ENCODE data around the gene TMEM150A. TPM values are rescaled to one million over a fixed set of nuclear protein-coding genes. Genes with fewer than 3 reads are reported as not detected.

The TMEM150A gene
- polyA plus RNA-seq (2013, experiment 1 of 4): 18.5 TPM
- polyA plus RNA-seq (2013, experiment 2 of 4): 21.2 TPM
- polyA plus RNA-seq (2013, experiment 3 of 4): 19.8 TPM
- 20.5 TPM for polyA plus RNA-seq (2013, experiment 4 of 4)

- no peaks in the 10 kb centered on the region for H3K4me1 ChIP-seq (ENCODE audit: control insufficient read depth, insufficient read depth, low read length)
- H3K27me3 ChIP-seq (ENCODE audit: control insufficient read depth, insufficient read depth, low read length, poor library complexity, severe bottlenecking): no peaks in the 10 kb centered on the region
- H3K4me3 ChIP-seq (ENCODE audit: insufficient read depth, low read depth, low read length): peak within 1 kb of the TSS; percentile 94
- H3K36me3 ChIP-seq (ENCODE audit: control insufficient read depth, insufficient read depth, low read length): peaks cover 5% of the 10 kb centered on the region
- WGBS, 2 experiments: 0% methylated on average over 73 of the region's 73 CpGs
- H3K9me3 ChIP-seq (ENCODE audit: control insufficient read depth, low read length): no peaks in the 10 kb centered on the region
- no peak within 1 kb of the TSS for H3K27ac ChIP-seq (ENCODE audit: insufficient read depth, low read depth, low read length, poor library complexity, severe bottlenecking)
These were observed at the start of gene TMEM150A for GRCh38 chr2:85602476-85603234. TMEM150A (minus strand) TSS chr2:85602698; CDS start chr2:85601948, 750 bp downstream.

- Histone ChIP-seq H3K27ac (ENCODE audit: insufficient read depth, low read depth, low read length, poor library complexity, severe bottlenecking) (no peak overlapping the region), H3K36me3 (ENCODE audit: control insufficient read depth, insufficient read depth, low read length) (peaks cover 35% of the 10 kb centered on the region), H3K4me3 (ENCODE audit: insufficient read depth, low read depth, low read length) (no peak overlapping the region), H3K27me3 (ENCODE audit: control insufficient read depth, insufficient read depth, low read length, poor library complexity, severe bottlenecking) (no peaks in the 10 kb centered on the region), H3K4me1 (ENCODE audit: control insufficient read depth, insufficient read depth, low read length) (no peaks in the 10 kb centered on the region), H3K9me3 (ENCODE audit: control insufficient read depth, low read length) (no peaks in the 10 kb centered on the region)
- 93 to 97% methylated on average over 2 of the region's 2 CpGs for WGBS, 2 experiments
These were observed 49.6 kb upstream of the TMEM150A start for GRCh38 chr2:85652056-85652455.

GRCh38 chr2:85651097-85651496 lies 48.6 kb upstream of the TMEM150A start:
- H3K27ac ChIP-seq (ENCODE audit: insufficient read depth, low read depth, low read length, poor library complexity, severe bottlenecking): no peak overlapping the region
- no peaks in the 10 kb centered on the region for H3K27me3 ChIP-seq (ENCODE audit: control insufficient read depth, insufficient read depth, low read length, poor library complexity, severe bottlenecking)
- peaks cover 42% of the 10 kb centered on the region for H3K36me3 ChIP-seq (ENCODE audit: control insufficient read depth, insufficient read depth, low read length)
- WGBS, 2 experiments: 94 to 96% methylated on average over 3 of the region's 3 CpGs
- no peaks in the 10 kb centered on the region for H3K4me1 ChIP-seq (ENCODE audit: control insufficient read depth, insufficient read depth, low read length)
- H3K9me3 ChIP-seq (ENCODE audit: control insufficient read depth, low read length): no peaks in the 10 kb centered on the region
- H3K4me3 ChIP-seq (ENCODE audit: insufficient read depth, low read depth, low read length): no peak overlapping the region

GRCh38 chr2:85650456-85650855 lies 48.0 kb upstream of the TMEM150A start:
- peaks cover 48% of the 10 kb centered on the region for H3K36me3 ChIP-seq (ENCODE audit: control insufficient read depth, insufficient read depth, low read length)
- 94 to 96% methylated on average over 4 of the region's 4 CpGs for WGBS, 2 experiments
- no peaks in the 10 kb centered on the region for H3K27me3 ChIP-seq (ENCODE audit: control insufficient read depth, insufficient read depth, low read length, poor library complexity, severe bottlenecking)
- H3K9me3 ChIP-seq (ENCODE audit: control insufficient read depth, low read length): no peaks in the 10 kb centered on the region
- H3K4me1 ChIP-seq (ENCODE audit: control insufficient read depth, insufficient read depth, low read length): no peaks in the 10 kb centered on the region
- H3K27ac ChIP-seq (ENCODE audit: insufficient read depth, low read depth, low read length, poor library complexity, severe bottlenecking): no peak overlapping the region
- H3K4me3 ChIP-seq (ENCODE audit: insufficient read depth, low read depth, low read length): no peak overlapping the region

- 93 to 96% methylated on average over 8 of the region's 9 CpGs for WGBS, 2 experiments
- H3K4me3 ChIP-seq (ENCODE audit: insufficient read depth, low read depth, low read length): no peak overlapping the region
- peaks cover 55% of the 10 kb centered on the region for H3K36me3 ChIP-seq (ENCODE audit: control insufficient read depth, insufficient read depth, low read length)
These were observed 47.0 kb upstream of the TMEM150A start for GRCh38 chr2:85649201-85650190.

GRCh38 chr2:85648619-85649018 lies 46.1 kb upstream of the TMEM150A start:
- Histone ChIP-seq H3K9me3 (ENCODE audit: control insufficient read depth, low read length) (no peaks in the 10 kb centered on the region), H3K27me3 (ENCODE audit: control insufficient read depth, insufficient read depth, low read length, poor library complexity, severe bottlenecking) (no peaks in the 10 kb centered on the region), H3K36me3 (ENCODE audit: control insufficient read depth, insufficient read depth, low read length) (peaks cover 61% of the 10 kb centered on the region), H3K4me3 (ENCODE audit: insufficient read depth, low read depth, low read length) (no peak overlapping the region), H3K4me1 (ENCODE audit: control insufficient read depth, insufficient read depth, low read length) (no peaks in the 10 kb centered on the region), H3K27ac (ENCODE audit: insufficient read depth, low read depth, low read length, poor library complexity, severe bottlenecking) (no peak overlapping the region)
- WGBS, 2 experiments: 75 to 91% methylated on average over 2 of the region's 2 CpGs

More at GRCh38 chr2:85649201-85650190, 47.0 kb upstream of the TMEM150A start:
- H3K27ac ChIP-seq (ENCODE audit: insufficient read depth, low read depth, low read length, poor library complexity, severe bottlenecking): no peak overlapping the region
- no peaks in the 10 kb centered on the region for H3K9me3 ChIP-seq (ENCODE audit: control insufficient read depth, low read length)
- H3K27me3 ChIP-seq (ENCODE audit: control insufficient read depth, insufficient read depth, low read length, poor library complexity, severe bottlenecking): no peaks in the 10 kb centered on the region
- no peaks in the 10 kb centered on the region for H3K4me1 ChIP-seq (ENCODE audit: control insufficient read depth, insufficient read depth, low read length)

GRCh38 chr2:85647823-85648526 lies 45.5 kb upstream of the TMEM150A start:
- Histone ChIP-seq H3K36me3 (ENCODE audit: control insufficient read depth, insufficient read depth, low read length) (peaks cover 63% of the 10 kb centered on the region), H3K27ac (ENCODE audit: insufficient read depth, low read depth, low read length, poor library complexity, severe bottlenecking) (no peak overlapping the region), H3K9me3 (ENCODE audit: control insufficient read depth, low read length) (no peaks in the 10 kb centered on the region), H3K4me1 (ENCODE audit: control insufficient read depth, insufficient read depth, low read length) (no peaks in the 10 kb centered on the region), H3K4me3 (ENCODE audit: insufficient read depth, low read depth, low read length) (no peak overlapping the region), H3K27me3 (ENCODE audit: control insufficient read depth, insufficient read depth, low read length, poor library complexity, severe bottlenecking) (no peaks in the 10 kb centered on the region)
- 96% methylated on average over 10 of the region's 10 CpGs for WGBS, 2 experiments

GRCh38 chr2:85646166-85646565 lies 43.7 kb upstream of the TMEM150A start:
- H3K27me3 ChIP-seq (ENCODE audit: control insufficient read depth, insufficient read depth, low read length, poor library complexity, severe bottlenecking): no peaks in the 10 kb centered on the region
- 96 to 100% methylated on average over 1 to 2 of the region's 2 CpGs for whole genome bisulfite sequencing, 2 experiments
- H3K9me3 ChIP-seq (ENCODE audit: control insufficient read depth, low read length): no peaks in the 10 kb centered on the region
- no peaks in the 10 kb centered on the region for H3K4me1 ChIP-seq (ENCODE audit: control insufficient read depth, insufficient read depth, low read length)
- no peak overlapping the region for H3K27ac ChIP-seq (ENCODE audit: insufficient read depth, low read depth, low read length, poor library complexity, severe bottlenecking)
- H3K4me3 ChIP-seq (ENCODE audit: insufficient read depth, low read depth, low read length): no peak overlapping the region
- peaks cover 76% of the 10 kb centered on the region for H3K36me3 ChIP-seq (ENCODE audit: control insufficient read depth, insufficient read depth, low read length)

GRCh38 chr2:85644909-85645308 lies 42.4 kb upstream of the TMEM150A start:
- WGBS, 2 experiments: 97% methylated on average over 8 of the region's 8 CpGs
- Histone ChIP-seq H3K36me3 (ENCODE audit: control insufficient read depth, insufficient read depth, low read length) (peaks cover 78% of the 10 kb centered on the region), H3K4me1 (ENCODE audit: control insufficient read depth, insufficient read depth, low read length) (no peaks in the 10 kb centered on the region), H3K4me3 (ENCODE audit: insufficient read depth, low read depth, low read length) (no peak overlapping the region), H3K27me3 (ENCODE audit: control insufficient read depth, insufficient read depth, low read length, poor library complexity, severe bottlenecking) (no peaks in the 10 kb centered on the region), H3K9me3 (ENCODE audit: control insufficient read depth, low read length) (no peaks in the 10 kb centered on the region), H3K27ac (ENCODE audit: insufficient read depth, low read depth, low read length, poor library complexity, severe bottlenecking) (no peak overlapping the region)

All from ectodermal cell (in vitro differentiated cells).